KG1 (cell line): Measurements from ENCODE around the gene METTL21A.
"Not testable (repeated sequence)": the region's sequence is repeated elsewhere in the genome, so short reads cannot be mapped to it uniquely, and the experiment has no call there.

Source experiments
- DNase-seq: peaks from one replicate; lab custom pipeline; 2025; lab: John Stamatoyannopoulos, UW

The METTL21A gene

DNA sequence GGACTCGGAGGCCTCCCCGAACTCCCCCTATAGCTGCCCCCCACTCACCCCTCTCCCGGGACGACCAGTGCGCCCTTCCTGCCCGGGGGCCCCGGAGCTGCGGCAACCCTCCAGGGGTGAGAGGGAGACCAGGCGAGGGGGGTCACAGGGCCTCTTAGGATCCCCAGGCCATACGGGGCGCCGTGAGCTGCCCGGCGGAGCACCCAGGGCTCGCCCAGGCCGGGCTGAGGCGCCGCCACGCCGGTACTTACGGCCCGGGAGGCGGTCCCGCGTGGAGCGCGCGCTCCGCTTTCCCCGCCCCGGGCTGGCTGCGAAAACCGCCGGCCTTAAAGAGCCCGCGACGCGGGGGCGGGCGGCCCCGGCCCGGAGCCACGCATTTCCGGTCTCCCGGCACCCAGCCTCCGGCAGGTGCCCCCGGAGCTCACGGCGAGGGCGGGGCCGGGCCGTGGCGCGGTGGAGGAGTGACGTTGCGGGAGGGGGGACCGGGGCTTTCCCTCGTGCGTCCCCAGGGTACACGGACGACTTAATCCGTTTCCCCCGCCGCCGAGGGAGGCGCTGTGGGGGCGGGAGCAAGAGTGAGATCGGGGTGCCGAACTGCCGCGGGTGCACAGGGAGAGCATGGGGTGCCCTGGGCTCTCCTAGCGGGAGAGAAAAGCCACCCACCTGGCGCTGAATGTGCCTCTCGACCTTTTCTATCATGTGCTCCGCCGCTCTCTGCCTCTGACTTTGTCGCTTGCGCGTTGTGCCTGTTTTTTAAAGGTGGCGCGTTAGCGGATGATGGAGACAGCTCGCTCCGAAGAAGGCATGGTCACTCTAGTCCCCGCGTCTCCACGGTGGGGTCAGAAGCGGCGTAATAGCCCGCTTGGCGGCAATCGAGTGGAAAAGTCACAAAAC is at the start of gene METTL21A:
Gene METTL21A (minus strand): TSS at position 381 of the 894 bp plus-strand sequence. CDS start 1,019 bp downstream, outside the sequence.
- peak; percentile 89 for DNase-seq

DNA sequence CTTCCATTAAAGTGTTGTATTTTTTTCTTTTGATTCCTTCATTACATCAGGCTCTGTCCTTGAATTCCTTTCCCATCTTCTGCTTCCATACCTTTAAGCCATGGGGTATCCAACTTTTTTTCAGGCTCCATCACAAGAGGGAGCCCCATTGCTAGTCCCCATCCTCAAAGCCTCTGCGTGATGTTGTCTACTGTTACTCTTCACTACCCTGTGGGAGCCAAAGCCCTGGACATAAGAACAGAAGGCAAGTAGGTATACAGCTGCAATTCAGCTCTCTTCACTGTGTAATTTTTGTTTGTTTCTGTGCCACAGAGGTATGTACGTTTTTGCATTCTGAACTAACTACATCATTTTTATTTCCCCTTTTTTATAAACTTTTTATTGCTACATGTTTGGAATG is 49.6 kb upstream of the METTL21A start:
- DNase-seq = no peak

DNA sequence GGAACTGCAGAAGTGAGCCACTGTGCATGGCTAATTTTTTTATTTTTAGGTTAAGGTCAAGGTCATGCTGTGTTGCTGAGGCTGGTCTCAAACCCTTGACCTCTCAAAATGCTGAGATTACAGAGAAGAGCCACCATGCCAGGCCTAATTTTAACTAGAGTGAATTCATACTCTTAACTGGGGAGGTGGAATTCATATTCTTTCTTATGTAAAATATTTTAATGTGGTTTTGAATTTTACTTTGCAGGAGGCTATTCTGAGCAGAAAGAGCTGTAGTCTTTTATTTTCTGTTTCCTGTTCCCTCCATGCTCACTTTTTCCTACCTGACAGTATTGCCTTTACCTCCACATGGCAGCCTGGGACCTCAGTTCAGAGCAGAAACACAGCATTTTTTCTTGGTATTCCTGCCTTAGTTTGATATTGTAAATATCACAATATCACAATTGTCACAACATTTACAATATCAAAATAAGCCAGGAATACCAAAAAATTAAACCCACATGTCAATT is 49.1 kb upstream of the METTL21A start:
- DNase-seq = no peak

DNA sequence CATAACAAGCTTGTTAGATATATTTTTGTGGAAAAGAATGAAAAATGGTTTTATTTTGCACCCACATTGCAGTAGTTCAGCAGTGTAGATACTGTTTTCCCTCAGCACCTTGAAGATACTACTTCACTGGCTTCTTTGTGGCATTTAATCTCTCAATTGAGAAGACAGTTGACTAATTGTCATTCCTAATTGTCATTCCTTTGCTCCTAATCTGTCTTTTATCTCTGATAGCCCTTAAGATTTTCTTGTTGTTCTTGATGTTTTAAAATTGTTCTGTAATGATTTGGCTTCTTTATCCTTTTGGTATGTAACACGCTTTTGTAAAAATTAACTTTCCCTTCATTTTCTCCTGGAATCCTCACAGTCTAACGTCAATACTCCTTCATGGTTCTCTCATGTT is 48.2 kb upstream of the METTL21A start:
- DNase-seq = no peak

DNA sequence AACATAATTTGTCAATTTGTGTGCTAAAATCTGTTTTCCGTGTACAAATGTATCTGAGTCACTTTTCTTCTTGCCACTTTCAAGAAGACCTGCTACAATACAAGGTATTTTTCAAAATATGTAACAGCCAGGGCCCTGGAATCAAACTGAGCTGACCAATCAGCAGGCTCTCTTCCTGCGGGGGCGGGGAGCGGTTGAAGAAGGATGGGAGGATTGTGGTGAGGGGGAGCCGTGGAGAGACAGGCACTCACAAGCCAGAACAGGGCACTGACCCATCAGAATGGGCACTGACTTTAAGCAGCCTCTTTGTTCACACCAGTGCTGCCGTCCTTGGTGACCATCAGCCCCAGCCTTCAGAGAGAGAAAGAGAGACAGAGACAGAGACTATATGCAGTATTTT is 45.7 kb upstream of the METTL21A start:
- DNase-seq = no peak

DNA sequence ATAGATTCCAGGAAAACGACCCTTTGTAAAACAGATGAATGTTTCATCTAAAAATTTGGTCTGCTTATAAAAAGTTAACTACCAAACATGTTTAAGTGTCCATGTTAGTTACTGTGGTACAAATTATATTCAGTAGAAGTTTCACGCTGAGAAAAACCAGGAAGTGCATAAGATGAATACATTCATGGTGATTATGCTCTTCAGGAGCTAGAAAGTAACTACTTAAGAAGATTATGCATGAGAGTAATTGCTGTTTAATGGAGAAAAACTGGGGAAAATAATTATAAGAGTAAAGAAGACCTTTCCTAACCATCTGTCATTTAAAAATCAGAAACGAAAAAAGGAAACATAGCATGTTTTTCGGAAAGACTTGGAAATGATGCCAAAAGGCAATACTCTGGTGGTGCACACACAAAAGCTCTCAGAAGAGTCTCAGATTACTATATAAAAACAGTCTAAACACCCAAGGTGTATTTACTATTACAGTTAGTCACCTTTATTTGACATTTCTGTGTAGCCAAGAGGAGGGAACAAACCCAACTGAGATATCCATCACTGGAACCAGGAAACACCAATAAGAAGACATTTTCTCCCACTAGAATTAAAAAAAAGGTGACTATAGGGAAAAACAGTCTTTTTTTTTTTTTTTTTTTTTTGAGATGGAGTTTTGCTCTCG is 38.8 kb upstream of the METTL21A start:
- DNase-seq = no peak

DNA sequence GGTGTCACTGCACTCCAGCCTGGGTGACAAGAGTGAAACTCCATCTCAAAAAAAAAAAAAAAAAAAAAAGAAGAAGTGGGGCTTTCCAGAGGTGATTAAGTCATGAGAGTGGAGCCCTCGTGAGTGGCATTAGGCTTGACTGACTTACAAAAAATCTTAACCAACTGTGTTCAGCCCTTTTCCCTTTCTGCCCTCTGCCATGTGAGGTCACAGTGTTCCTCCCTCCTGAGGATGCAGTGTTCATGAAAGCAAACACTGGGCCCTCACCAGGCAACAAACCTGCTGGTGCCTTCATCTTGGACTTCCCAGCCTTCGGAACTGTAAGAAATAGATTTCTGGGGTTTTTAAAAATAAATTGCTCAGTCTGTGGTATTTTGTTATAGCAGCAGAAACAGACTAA is 37.0 kb upstream of the METTL21A start:
- DNase-seq = no peak

DNA sequence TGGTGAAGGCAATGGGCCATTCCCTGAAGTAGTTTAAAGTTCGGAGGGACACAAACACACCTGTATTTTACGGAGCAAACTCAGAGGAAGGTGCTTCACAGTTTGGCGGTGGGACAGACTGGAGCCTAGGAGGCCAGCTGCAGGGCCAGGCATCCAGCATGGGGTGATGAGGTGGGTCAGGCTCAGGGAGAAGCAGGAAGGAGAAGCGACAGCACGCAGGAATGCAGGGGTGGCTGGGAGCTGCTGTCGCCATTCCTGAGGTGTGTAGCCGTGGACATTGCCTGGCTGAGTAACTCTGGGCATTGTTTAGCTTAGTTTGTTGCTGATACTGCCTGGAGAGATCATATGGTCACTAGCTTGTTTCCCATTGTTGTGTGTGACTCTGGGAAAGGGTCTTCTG is 35.8 kb upstream of the METTL21A start:
- no peak for DNase-seq

DNA sequence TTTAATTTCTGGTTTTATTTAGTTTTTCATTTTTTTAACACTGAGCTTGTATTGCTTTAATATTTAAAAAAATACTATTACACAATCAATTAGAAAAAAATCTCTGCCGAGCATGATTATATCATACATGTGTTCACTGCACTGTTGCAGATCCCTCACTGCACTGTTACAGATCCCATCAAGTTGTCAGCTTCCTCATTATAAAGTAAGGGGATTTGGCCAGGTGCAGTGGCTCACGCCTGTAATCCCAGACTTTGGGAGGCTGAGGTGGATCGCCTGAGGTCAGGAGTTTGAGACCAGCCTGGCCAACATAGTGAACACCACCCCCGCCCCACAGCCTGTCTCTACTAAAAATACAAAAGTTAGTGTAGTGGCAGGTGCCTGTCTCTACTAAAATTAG is 33.0 kb upstream of the METTL21A start:
- no peak for DNase-seq

DNA sequence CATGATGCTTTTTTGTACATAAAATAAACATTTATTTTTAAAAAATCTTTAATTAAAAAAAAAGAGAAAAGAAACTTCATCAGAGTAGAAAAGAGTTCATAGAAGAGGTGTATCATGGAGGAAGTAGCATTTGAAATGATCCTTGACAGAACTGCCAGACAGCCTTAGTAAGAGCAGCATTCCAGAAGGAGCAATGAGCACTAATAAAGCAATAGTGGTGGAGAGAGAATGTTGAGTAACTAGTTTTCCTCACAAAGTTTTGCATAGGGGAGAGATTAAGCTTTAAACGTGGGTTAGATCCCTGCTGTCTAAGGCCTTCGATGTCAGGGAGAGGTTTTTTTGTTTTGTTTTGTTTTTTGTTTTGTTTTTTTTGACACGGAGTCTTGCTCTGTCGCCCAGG is 29.8 kb upstream of the METTL21A start:
- no peak for DNase-seq

DNA sequence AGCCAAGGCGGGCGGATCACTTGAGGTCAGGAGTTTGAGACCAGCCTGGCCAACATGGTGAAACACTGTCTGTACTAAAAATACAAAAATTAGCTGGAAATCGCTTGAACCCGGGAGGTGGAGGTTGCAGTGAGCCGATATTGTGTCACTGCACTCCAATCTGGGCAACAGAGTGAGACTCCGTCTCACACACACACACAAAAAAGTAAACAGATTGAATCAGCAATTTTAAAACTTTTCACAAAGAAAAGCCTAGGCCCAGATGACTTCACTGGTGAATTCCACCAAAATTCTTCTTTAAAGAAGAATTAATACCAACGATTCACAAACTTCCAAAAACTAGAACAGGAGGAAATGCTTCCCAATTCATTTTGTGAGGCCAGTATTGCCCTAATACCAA is 21.4 kb upstream of the METTL21A start:
- DNase-seq = not testable (repeated sequence)

DNA sequence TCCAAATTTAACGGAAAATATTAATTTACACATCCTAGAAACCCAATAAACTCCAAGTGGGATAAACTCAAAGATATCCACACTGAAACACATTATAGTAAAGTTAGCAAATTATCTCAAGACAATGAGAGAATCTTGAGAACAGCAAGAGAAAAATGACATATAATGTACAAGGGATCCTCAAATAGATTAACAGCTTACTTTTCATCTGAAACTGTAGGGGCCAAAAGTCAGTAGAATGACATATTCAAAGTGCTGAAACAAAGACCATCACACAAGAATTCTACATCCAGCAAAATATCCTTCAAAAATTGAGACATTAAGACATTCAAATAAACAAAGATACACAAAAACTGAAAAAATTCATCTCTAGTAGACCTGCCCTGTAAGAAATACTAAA is 18.7 kb upstream of the METTL21A start:
- DNase-seq = no peak

DNA sequence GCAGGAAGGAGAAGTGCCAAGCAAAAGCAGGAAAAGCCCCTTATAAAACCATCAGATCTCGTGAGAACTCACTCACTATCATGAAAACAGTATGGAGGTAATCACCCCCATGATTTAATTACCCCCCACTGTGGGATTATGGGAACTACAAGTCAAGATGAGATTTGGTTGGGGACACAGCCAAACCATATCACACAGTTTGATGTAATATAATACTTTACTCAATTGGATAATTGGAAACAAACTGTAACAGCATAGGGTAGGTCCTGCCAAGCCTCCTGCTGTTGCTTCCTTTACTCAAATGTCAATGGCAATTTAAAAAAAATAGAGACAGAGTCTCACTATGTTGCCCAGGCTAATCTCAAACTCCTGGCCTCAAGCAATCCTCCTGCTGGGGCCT is 15.5 kb upstream of the METTL21A start:
- no peak for DNase-seq

DNA sequence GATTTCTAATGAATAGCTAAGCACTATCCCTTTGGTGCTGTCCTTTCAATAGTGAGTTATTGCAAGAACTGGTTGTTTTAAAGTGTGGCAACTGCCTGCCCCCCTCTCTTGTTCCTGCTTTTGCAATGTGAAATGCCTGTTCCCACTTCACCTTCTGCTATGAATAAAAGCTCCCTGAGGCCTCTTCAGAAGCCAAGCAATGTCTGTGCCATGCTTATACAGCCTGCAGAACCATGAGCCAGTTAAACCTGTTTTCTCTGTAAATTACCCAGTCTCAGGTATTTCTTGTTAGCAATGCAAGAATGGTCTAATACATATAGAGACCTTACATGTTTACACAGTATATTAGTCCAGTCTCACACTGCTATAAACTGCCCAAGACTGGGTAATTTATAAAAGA is 15.0 kb upstream of the METTL21A start:
- no peak for DNase-seq

DNA sequence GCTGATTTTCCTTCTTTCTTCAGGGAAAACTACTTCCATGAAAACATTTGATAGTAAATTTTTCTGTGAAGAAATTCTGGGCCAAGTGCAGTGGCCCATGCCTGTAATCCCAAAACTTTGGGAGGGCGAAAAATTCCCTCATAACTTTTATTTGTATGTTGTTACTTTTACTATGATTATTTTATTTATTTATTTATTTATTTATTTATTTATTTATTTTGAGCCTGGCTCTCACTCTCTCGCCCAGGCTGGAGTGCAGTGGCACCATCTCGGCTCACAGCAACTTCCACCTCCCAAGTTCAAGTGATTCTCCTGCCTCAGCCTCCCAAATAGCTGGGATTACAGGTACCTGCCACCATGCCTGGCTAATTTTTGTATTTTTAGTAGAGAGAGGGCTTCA is 14.1 kb upstream of the METTL21A start:
- not testable (repeated sequence) for DNase-seq

DNA sequence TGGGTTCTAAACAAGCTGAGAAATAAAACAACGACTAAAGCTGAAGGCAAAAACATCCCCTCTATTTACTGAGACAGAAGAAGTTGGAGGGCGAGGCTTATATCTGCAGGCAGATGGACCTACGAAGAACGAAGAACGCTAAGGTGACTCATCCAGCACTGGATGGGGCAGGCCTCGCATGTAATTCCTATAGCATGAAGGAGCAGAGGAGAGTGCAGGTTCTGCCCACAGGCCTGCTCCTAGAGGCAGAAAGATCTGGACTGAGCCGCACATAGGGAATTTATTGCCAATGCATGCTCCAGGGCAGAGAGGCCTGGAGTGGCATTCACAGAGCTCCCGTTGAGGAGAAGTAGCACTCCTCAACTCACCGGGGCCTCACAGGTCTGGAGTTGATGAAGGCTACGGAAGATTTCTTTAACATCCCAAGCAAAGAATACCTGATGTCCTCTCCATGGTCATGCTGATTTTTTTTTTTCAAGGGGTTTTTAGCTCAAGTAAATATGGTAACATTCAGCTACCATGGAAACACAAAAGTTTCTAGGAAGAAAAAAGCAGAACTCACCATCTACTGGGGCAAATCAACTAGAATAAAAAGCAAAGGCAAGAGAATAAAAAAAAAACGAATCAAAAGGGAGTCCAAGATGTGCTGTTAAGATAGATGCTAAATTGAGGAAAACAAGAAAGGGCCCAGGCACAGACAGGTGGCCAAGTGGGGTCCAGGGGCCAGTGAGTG is 10.4 kb upstream of the METTL21A start:
- DNase-seq = no peak

DNA sequence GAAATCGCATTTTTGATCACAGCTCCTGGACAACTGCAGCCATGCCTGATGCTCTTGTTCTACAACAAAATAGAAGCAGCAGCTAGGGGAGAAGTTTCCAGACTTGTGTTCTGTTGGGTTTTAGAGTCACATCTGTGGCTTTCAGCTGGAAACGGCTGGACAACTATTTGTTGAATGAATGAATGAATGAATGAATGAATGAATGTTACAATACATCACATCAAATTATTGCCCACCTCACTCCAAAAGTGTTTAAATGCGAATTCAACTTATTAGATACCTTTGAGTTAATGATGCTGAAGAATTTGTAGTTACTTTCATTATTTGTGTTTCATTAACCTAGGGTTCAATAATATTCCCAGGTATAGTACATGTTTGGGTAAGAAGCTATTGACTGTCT is 8.5 kb upstream of the METTL21A start:
- DNase-seq = no peak

DNA sequence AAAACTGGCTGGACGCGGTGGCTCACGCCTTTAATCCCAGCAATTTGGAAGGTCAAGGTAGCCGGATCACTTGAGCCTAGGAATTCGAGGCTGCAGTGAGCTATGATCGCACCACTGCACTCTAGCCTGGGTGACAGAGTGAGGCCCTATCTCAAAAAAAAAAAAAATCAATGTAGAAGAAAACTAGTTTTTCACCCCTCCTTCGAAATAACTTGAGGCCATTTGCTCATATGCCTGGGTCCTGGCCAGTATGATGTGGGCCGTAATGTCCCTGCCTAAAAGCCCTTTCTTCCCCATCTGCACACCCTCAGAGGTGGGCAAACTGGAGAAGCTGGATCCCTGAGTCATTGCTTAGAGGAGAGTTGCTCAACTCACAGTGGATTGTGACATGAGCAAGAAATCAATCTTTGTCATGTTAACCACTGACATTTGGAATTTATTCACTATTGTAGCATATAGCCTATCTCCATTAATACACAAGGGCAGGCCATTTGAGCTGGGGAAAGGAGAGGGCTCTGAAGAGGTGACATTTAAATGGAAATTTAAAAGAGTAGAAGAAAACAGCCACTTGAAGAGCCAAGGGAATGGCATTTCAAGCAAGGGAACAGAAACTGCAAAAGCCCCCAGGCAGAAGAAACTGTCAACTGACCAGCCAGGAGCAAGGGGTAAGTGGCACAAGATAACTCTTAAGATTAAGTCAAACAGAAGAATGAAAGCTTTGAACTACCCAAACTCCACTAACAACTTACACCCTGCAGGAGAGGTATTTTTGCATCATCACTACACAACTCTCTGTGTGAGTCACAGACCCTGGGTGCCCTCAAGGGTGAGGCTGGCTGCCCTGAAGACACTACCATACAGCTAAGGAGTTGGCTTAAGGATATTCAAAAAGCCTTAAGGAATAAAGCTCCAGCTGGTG is 7.6 kb upstream of the METTL21A start:
- peak; percentile 53 for DNase-seq

DNA sequence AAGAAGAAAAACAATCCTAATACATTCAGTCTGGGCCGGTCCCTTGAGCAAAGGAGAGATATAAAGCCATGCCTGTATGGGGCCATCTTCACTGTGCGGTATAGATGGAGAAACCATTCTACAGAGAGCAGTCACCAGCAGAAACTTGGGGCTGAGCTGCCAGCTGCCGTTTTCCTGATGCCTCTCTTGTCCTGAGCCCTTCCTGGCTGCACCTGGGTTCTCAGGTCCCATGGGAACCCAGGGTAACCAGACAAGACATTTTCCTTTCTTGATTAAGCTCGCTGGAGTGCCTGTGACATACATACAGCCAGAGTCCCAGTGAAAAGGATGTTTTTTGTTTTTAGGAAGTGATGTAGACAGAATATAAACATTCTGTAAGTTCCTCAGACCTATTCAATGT is 5.3 kb upstream of the METTL21A start:
- no peak for DNase-seq

DNA sequence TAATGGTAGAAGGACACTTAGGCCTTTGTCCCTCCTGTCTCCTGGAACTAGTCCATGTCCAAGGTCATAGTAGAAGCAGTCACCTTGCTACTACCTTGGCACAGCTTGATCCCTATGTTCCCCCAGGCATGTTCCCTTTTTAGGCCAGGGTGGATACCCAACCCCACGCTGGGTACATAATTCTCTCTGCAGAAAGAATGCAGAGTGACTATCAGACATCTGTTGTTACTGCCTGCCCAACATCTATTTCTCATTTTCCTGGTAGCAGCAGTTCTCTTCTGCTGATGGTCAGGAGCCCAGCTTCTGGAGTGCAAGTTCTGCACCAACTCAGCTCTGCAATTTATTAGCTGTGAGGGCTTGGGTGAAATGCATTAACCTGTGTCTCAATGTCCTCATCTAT is 4.4 kb upstream of the METTL21A start:
- no peak for DNase-seq

DNA sequence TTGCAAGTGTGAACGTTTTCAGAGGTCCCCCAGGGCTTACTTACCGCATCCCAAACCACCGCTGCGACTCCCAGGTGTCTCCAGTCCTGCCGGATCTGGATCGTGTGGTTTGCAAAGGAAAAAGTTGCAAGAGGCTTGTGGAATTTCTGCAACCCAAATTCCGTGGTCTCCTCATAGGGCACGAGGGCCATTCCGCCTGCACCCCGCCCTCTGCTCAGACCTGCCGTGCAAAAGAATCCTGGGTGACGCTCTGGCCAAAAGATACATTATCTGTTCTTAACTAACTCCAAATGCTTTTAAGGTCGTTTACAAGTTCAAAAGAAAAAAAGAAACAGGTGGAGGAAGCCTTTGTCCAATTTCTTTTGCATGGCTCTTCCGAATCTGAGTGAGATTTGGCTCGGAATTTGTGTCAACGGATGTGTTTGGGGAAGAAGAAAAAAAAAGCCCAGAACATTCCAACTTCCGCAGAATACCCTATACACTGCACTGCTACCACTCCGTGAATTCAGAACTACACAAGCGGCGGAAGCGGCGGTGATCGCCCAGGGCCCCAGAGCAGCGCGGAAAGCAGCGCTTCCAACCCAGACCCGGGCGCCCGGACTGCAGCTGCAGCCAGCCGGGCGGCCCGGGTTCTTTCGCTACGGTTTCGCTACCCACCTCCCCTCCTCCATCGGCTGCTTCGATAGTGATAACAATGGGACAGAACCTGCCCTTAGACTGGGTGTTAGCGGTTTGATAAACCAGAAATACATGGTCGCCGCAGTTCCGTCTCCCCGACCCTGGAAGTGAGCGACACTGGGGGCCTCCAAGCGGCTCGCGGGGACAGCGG is 795 bp downstream of the METTL21A start:
- DNase-seq = peak; percentile 86
